Trophoblast cell (in vitro differentiated cells and primary cell): ENCODE measurements around the gene TEX13D. TPM values are rescaled to one million over a fixed set of nuclear protein-coding genes. Genes with fewer than 3 reads are reported as not detected.
"Not testable (repeated sequence)": the region's sequence is repeated elsewhere in the genome, so short reads cannot be mapped to it uniquely, and the experiment has no call there.

Source experiments
- DNase-seq, 2 donors: peaks; one replicate each; pipeline ENCODE4 v3.0.0-alpha.2; 2016
- H2AFZ ChIP-seq: 2 replicates; pipeline ENCODE4 v1.6.1; 2013; ENCODE audit warnings: low read length, moderate library complexity, mild to moderate bottlenecking; ENCODE audit not compliant: insufficient read depth, poor library complexity
- H2AK5ac ChIP-seq: 2 replicates; pipeline ENCODE4 v1.6.1; 2013; ENCODE audit warnings: mild to moderate bottlenecking, low read length
- H2BK120ac ChIP-seq: 2 replicates; pipeline ENCODE4 v1.6.1; 2013; ENCODE audit warnings: low read length, mild to moderate bottlenecking, moderate library complexity; ENCODE audit not compliant: insufficient read depth, poor library complexity
- H2BK12ac ChIP-seq: 2 replicates; pipeline ENCODE4 v1.6.1; 2013; ENCODE audit warnings: mild to moderate bottlenecking, low read length, moderate library complexity
- H2BK5ac ChIP-seq: 2 replicates; pipeline ENCODE4 v1.6.1; 2013; ENCODE audit warnings: low read length, low read depth, moderate library complexity, mild to moderate bottlenecking; ENCODE audit not compliant: poor library complexity
- H3K14ac ChIP-seq: 2 replicates; pipeline ENCODE4 v1.6.1; 2013; ENCODE audit warnings: mild to moderate bottlenecking, low read length
- H3K18ac ChIP-seq: 2 replicates; pipeline ENCODE4 v1.6.1; 2013; ENCODE audit warnings: mild to moderate bottlenecking, low read length
- H3K23ac ChIP-seq: 2 replicates; pipeline ENCODE4 v1.6.1; 2013; ENCODE audit warnings: low read length
- H3K27ac ChIP-seq: 2 replicates; pipeline ENCODE4 v1.5.1; 2013; ENCODE audit warnings: low read depth, mild to moderate bottlenecking, inconsistent platforms, low read length, moderate library complexity
- H3K27me3 ChIP-seq: 2 replicates; pipeline ENCODE4 v1.6.1; 2013; ENCODE audit warnings: inconsistent platforms, mild to moderate bottlenecking, low read length, moderate library complexity; ENCODE audit not compliant: insufficient read depth
- H3K36me3 ChIP-seq, 2 experiments: 1 replicate in 1 of 2; 2 replicates in 1 of 2; pipeline ENCODE4 v1.6.1; 2013; ENCODE audit warnings: low read length in 2 of 2, mild to moderate bottlenecking in 2 of 2, moderate library complexity in 1 of 2; ENCODE audit not compliant: insufficient read depth in 2 of 2, control insufficient read depth in 1 of 2
- H3K4ac ChIP-seq: 2 replicates; pipeline ENCODE4 v1.6.1; 2013; ENCODE audit warnings: low read depth, mild to moderate bottlenecking, low read length, moderate library complexity
- H3K4me1 ChIP-seq, 2 experiments: 1 replicate in 1 of 2; 2 replicates in 1 of 2; pipeline ENCODE4 v1.6.1; 2013; ENCODE audit warnings: low read length in 2 of 2, mild to moderate bottlenecking in 2 of 2, moderate library complexity in 1 of 2; ENCODE audit not compliant: insufficient read depth in 2 of 2, control insufficient read depth in 1 of 2
- H3K4me2 ChIP-seq: 2 replicates; pipeline ENCODE4 v1.6.1; 2013; ENCODE audit warnings: inconsistent platforms, mild to moderate bottlenecking, low read length, moderate library complexity
- H3K4me3 ChIP-seq: 2 replicates; pipeline ENCODE4 v1.5.1; 2013; ENCODE audit warnings: mild to moderate bottlenecking, low read depth, low read length, inconsistent platforms
- H3K79me1 ChIP-seq: one replicate; pipeline ENCODE4 v1.6.1; 2013; ENCODE audit warnings: low read length
- H3K79me2 ChIP-seq: 2 replicates; pipeline ENCODE4 v1.6.1; 2013; ENCODE audit warnings: low read length, mild to moderate bottlenecking; ENCODE audit not compliant: control insufficient read depth, insufficient read depth, poor library complexity
- H3K9ac ChIP-seq: 2 replicates; pipeline ENCODE4 v1.6.1; 2013; ENCODE audit warnings: mild to moderate bottlenecking, low read length
- H3K9me3 ChIP-seq: 2 replicates; pipeline ENCODE4 v1.6.1; 2013; ENCODE audit warnings: low read depth, mild to moderate bottlenecking, control low read depth, inconsistent platforms, low read length; ENCODE audit not compliant: insufficient read depth
- H4K12ac ChIP-seq: 2 replicates; pipeline ENCODE4 v1.6.1; 2013; ENCODE audit warnings: low read depth, mild to moderate bottlenecking, low read length, moderate library complexity
- H4K8ac ChIP-seq: 2 replicates; pipeline ENCODE4 v1.6.1; 2013; ENCODE audit warnings: low read depth, mild to moderate bottlenecking, low read length, moderate library complexity
- H4K91ac ChIP-seq: one replicate; pipeline ENCODE4 v1.6.1; 2013; ENCODE audit warnings: low read depth, mild to moderate bottlenecking, low read length, moderate library complexity
- WGBS: extraction: QIAGEN DNeasy Blood & Tissue Kit; methylation state at CpG from one replicate; pipeline ENCODE4 v1.1.7; 2013; ENCODE audit warnings: missing lambda C conversion rate; ENCODE audit not compliant: insufficient read length, insufficient coverage; ENCODE audit errors: extremely low coverage; 5-methylcytosine and 5-hydroxymethylcytosine counted together
- polyA plus RNA-seq: library from polyadenylated mRNA; stranded (reverse); fragments of 200-250 nt; gene quantifications from 2 replicates; pipeline ENCODE4 v1.2.3, GENCODE V29; 2013

TEX13D gene
- 0.01 TPM in 1 of 2 replicates, not detected in the other for polyA plus RNA-seq

- Histone ChIP-seq H3K4me3 (no peak within 1 kb of the TSS), H2AK5ac (no peak within 1 kb of the TSS), H4K8ac (no peak within 1 kb of the TSS), H3K9ac (no peak within 1 kb of the TSS), H3K9me3 (no peaks in the 10 kb centered on the region), H2BK12ac (no peak within 1 kb of the TSS), H2BK5ac (no peak within 1 kb of the TSS), H4K91ac (no peak within 1 kb of the TSS), H3K36me3 (no peaks in the 10 kb centered on the region), H3K18ac (no peak within 1 kb of the TSS), H3K27ac (no peak within 1 kb of the TSS), H3K4me1 (no peaks in the 10 kb centered on the region), H3K79me1 (no peaks in the 10 kb centered on the region), H3K4ac (no peak within 1 kb of the TSS), H2BK120ac (no peak within 1 kb of the TSS), H3K4me2 (no peak within 1 kb of the TSS), H3K27me3 (no peaks in the 10 kb centered on the region), H3K79me2 (no peaks in the 10 kb centered on the region), H2AFZ (no peak within 1 kb of the TSS), H4K12ac (no peak within 1 kb of the TSS), H3K23ac (no peak within 1 kb of the TSS), H3K14ac (no peak within 1 kb of the TSS)
- no peak for DNase-seq
- WGBS = no CpG with 5 or more reads among the region's 57 CpGs
Measured at GRCh38 chrX:124332481-124333424, at the start of gene TEX13D. TEX13D (plus strand) TSS chrX:124332660; CDS start chrX:124332918, 258 bp downstream.

- no peak overlapping the region for H3K18ac ChIP-seq
- H3K9ac ChIP-seq = no peak overlapping the region
- no peaks in the 10 kb centered on the region for H3K27me3 ChIP-seq
- H3K4me2 ChIP-seq = no peak overlapping the region
- no peak overlapping the region for H2AK5ac ChIP-seq
- H3K79me1 ChIP-seq = no peaks in the 10 kb centered on the region
- H3K4me1 ChIP-seq = no peaks in the 10 kb centered on the region
- H4K91ac ChIP-seq = no peak overlapping the region
- H3K27ac ChIP-seq = no peak overlapping the region
- no peak overlapping the region for H4K12ac ChIP-seq
- no peaks in the 10 kb centered on the region for H3K9me3 ChIP-seq
- no peak overlapping the region for H2BK12ac ChIP-seq
- H2AFZ ChIP-seq = no peak overlapping the region
- no peak overlapping the region for H3K4ac ChIP-seq
- no peak overlapping the region for H2BK120ac ChIP-seq
- no peak overlapping the region for H3K14ac ChIP-seq
- no peak overlapping the region for H3K4me3 ChIP-seq
- no CpG with 5 or more reads among the region's 4 CpGs for whole genome bisulfite sequencing
- H3K23ac ChIP-seq = no peak overlapping the region
- no peak overlapping the region for H2BK5ac ChIP-seq
- no peaks in the 10 kb centered on the region for H3K79me2 ChIP-seq
- no peak for DNase-seq
- H3K36me3 ChIP-seq = no peaks in the 10 kb centered on the region
- H4K8ac ChIP-seq = no peak overlapping the region
Measured at GRCh38 chrX:124289443-124289842, 43.0 kb upstream of the TEX13D start.

GRCh38 chrX:124293810-124294209 lies 38.6 kb upstream of the TEX13D start:
- Histone ChIP-seq H3K4me1 (no peaks in the 10 kb centered on the region), H2AFZ (no peak overlapping the region), H2AK5ac (no peak overlapping the region), H3K27me3 (no peaks in the 10 kb centered on the region), H3K4me3 (no peak overlapping the region), H3K79me2 (no peaks in the 10 kb centered on the region), H2BK12ac (no peak overlapping the region), H3K4ac (no peak overlapping the region), H4K91ac (no peak overlapping the region), H4K12ac (no peak overlapping the region), H3K4me2 (no peak overlapping the region), H3K14ac (no peak overlapping the region), H3K79me1 (no peaks in the 10 kb centered on the region), H3K9ac (no peak overlapping the region), H3K9me3 (no peaks in the 10 kb centered on the region), H3K18ac (no peak overlapping the region), H2BK120ac (no peak overlapping the region), H3K36me3 (no peaks in the 10 kb centered on the region), H4K8ac (no peak overlapping the region), H3K27ac (no peak overlapping the region), H2BK5ac (no peak overlapping the region), H3K23ac (no peak overlapping the region)
- DNase-seq = no peak

- H3K4me1 ChIP-seq, H3K4ac ChIP-seq, H3K79me1 ChIP-seq, H2BK5ac ChIP-seq, H2BK120ac ChIP-seq, H3K79me2 ChIP-seq, H4K8ac ChIP-seq, H3K14ac ChIP-seq, H3K18ac ChIP-seq, H2BK12ac ChIP-seq, H2AFZ ChIP-seq, H2AK5ac ChIP-seq, H3K36me3 ChIP-seq, H3K4me2 ChIP-seq, H3K27ac ChIP-seq, H3K9ac ChIP-seq, H4K91ac ChIP-seq, H4K12ac ChIP-seq, H3K23ac ChIP-seq, DNase-seq, H3K4me3 ChIP-seq, H3K9me3 ChIP-seq, H3K27me3 ChIP-seq: not testable (repeated sequence)
- no CpG with 5 or more reads among the region's 4 CpGs for WGBS
Measured at GRCh38 chrX:124299323-124299722, 33.1 kb upstream of the TEX13D start.
